ENCODE results near the gene LBR. TPM values are rescaled to one million over a fixed set of nuclear protein-coding genes. Genes with fewer than 3 reads are reported as not detected.
A peak's percentile ranks its signal among the peaks of the same experiment; 100 is the strongest.

The LBR gene
- polyA plus RNA-seq, 1 donor (not counting 4 experiments of a cell fraction or from before 2014, with no cell fraction given), result 30.5 TPM

GRCh38 chr1:225446595-225446960 lies 18.7 kb upstream of the LBR start:
- no peaks in the 10 kb centered on the region for H3K79me2 ChIP-seq (ENCODE audit: control insufficient read depth, insufficient read depth, low read length)
- no peaks in the 10 kb centered on the region for H3K36me3 ChIP-seq (ENCODE audit: control insufficient read depth in 2 of 2, extremely low read depth in 1 of 2, insufficient read depth in 2 of 2, low read length in 2 of 2)
- DNase-seq (ENCODE audit: low read depth, low spot score) (no peak), FAIRE-seq (no peak)
- H3K4me3 ChIP-seq (ENCODE audit: control insufficient read depth in 2 of 3, extremely low read depth in 1 of 3, insufficient read depth in 2 of 3, low read depth in 1 of 3, low read length in 3 of 3), result no peak overlapping the region
- H3K9me3 ChIP-seq (ENCODE audit: control insufficient read depth, low read depth, low read length), result no peaks in the 10 kb centered on the region
- H3K4me1 ChIP-seq (ENCODE audit: control insufficient read depth, extremely low read depth, insufficient read depth, low read length), result peaks cover 37% of the 10 kb centered on the region
- H3K27me3 ChIP-seq (ENCODE audit: control insufficient read depth, extremely low read depth, insufficient read depth, low read length), result no peaks in the 10 kb centered on the region
- no peak overlapping the region for H2AFZ ChIP-seq (ENCODE audit: control insufficient read depth, low read length)
- no peak overlapping the region for H3K27ac ChIP-seq (ENCODE audit: control insufficient read depth, insufficient read depth, low read length)
- TF ChIP-seq EZH2 (IDR thresholded peaks at IDR 0.05; ENCODE audit: low read length), result no peak
- no peak for TF ChIP-seq CTCF (optimal IDR thresholded peaks at IDR 0.05 in 1 of 3, IDR thresholded peaks at IDR 0.05 in 1 of 3, conservative IDR thresholded peaks at IDR 0.05 in 1 of 3; ENCODE audit: extremely low read depth in 1 of 3, insufficient read depth in 2 of 3, low read length in 3 of 3)
- H3K9me1 ChIP-seq (ENCODE audit: control insufficient read depth, extremely low read depth, insufficient read depth, low read length), result no peaks in the 10 kb centered on the region
- dilution Hi-C loops (cut with MboI; ENCODE audit: extremely low pct_ligation_motif_present, low sequenced_read_pairs), result no loop called here
- no peaks in the 10 kb centered on the region for H4K20me1 ChIP-seq (ENCODE audit: control insufficient read depth, extremely low read depth, insufficient read depth, low read length)
- H3K4me2 ChIP-seq (ENCODE audit: control insufficient read depth, extremely low read depth, insufficient read depth, low read depth, low read length), result peak overlapping the region; percentile 9
- no peak overlapping the region for H3K9ac ChIP-seq (ENCODE audit: control insufficient read depth, extremely low read depth, insufficient read depth, low read length)

- H3K4me3 ChIP-seq (ENCODE audit: control insufficient read depth in 2 of 3, extremely low read depth in 1 of 3, insufficient read depth in 2 of 3, low read depth in 1 of 3, low read length in 3 of 3), result no peak overlapping the region
- peak overlapping the region; percentile 42 for H3K27ac ChIP-seq (ENCODE audit: control insufficient read depth, insufficient read depth, low read length)
- H3K9me3 ChIP-seq (ENCODE audit: control insufficient read depth, low read depth, low read length), result no peaks in the 10 kb centered on the region
- no peak overlapping the region for H2AFZ ChIP-seq (ENCODE audit: control insufficient read depth, low read length)
- no peaks in the 10 kb centered on the region for H3K27me3 ChIP-seq (ENCODE audit: control insufficient read depth, extremely low read depth, insufficient read depth, low read length)
- no peaks in the 10 kb centered on the region for H3K79me2 ChIP-seq (ENCODE audit: control insufficient read depth, insufficient read depth, low read length)
- dilution Hi-C loops (cut with MboI; ENCODE audit: extremely low pct_ligation_motif_present, low sequenced_read_pairs), result no loop called here
- H3K36me3 ChIP-seq (ENCODE audit: control insufficient read depth in 2 of 2, extremely low read depth in 1 of 2, insufficient read depth in 2 of 2, low read length in 2 of 2), result no peaks in the 10 kb centered on the region
- DNase-seq (ENCODE audit: low read depth, low spot score) (no peak), FAIRE-seq (no peak)
- TF ChIP-seq CTCF (optimal IDR thresholded peaks at IDR 0.05 in 1 of 3, IDR thresholded peaks at IDR 0.05 in 1 of 3, conservative IDR thresholded peaks at IDR 0.05 in 1 of 3; ENCODE audit: extremely low read depth in 1 of 3, insufficient read depth in 2 of 3, low read length in 3 of 3) (no peak), EZH2 (IDR thresholded peaks at IDR 0.05; ENCODE audit: low read length) (no peak)
- no peaks in the 10 kb centered on the region for H4K20me1 ChIP-seq (ENCODE audit: control insufficient read depth, extremely low read depth, insufficient read depth, low read length)
- peak overlapping the region; percentile 9 for H3K4me2 ChIP-seq (ENCODE audit: control insufficient read depth, extremely low read depth, insufficient read depth, low read depth, low read length)
- H3K9me1 ChIP-seq (ENCODE audit: control insufficient read depth, extremely low read depth, insufficient read depth, low read length), result no peaks in the 10 kb centered on the region
- peaks cover 37% of the 10 kb centered on the region for H3K4me1 ChIP-seq (ENCODE audit: control insufficient read depth, extremely low read depth, insufficient read depth, low read length)
- H3K9ac ChIP-seq (ENCODE audit: control insufficient read depth, extremely low read depth, insufficient read depth, low read length), result no peak overlapping the region
These were observed 18.1 kb upstream of the LBR start for GRCh38 chr1:225445639-225446594.
